Ovary (tissue), 9 donors: ENCODE measurements around the gene NOC3L. TPM values are rescaled to one million over a fixed set of nuclear protein-coding genes. Genes with fewer than 3 reads are reported as not detected.
"Not testable (repeated sequence)": the region's sequence is repeated elsewhere in the genome, so short reads cannot be mapped to it uniquely, and the experiment has no call there.

Experiments used
- DNase-seq, 5 donors: peaks; one replicate each; pipeline ENCODE4 v3.0.0-alpha.2; 2019 to 2020
- H3K27ac ChIP-seq, 2 donors: fragments of 200-600 bp; one replicate each; pipeline versions ENCODE4 v1.5.1 to v1.8.0; 2019 to 2022
- H3K27me3 ChIP-seq: fragments of 200-600 bp; one replicate; pipeline ENCODE4 v1.8.0; 2022
- H3K36me3 ChIP-seq: fragments of 200-600 bp; sonication (generic); one replicate; pipeline ENCODE4 v1.5.1; 2019
- H3K4me1 ChIP-seq: one replicate; pipeline ENCODE4 v1.8.1; 2013; ENCODE audit warnings: mild to moderate bottlenecking, moderate library complexity; ENCODE audit not compliant: insufficient read depth
- H3K4me3 ChIP-seq: fragments of 200-600 bp; sonication (generic); one replicate; pipeline ENCODE4 v1.5.1; 2017
- H3K9me3 ChIP-seq, 2 donors: fragments of 200-600 bp in 1 of 2; sonication (generic) in 1 of 2; one replicate each; pipeline versions ENCODE4 v1.5.1 to v1.8.1; 2013 to 2019; ENCODE audit warnings: mild to moderate bottlenecking in 1 of 2, moderate library complexity in 1 of 2
- CTCF ChIP-seq, 3 donors: fragments of 450-650 bp in 2 of 3; fragments of 200-600 bp in 1 of 3; IDR thresholded peaks; one replicate each; pipeline versions ENCODE4 v1.5.1 to v1.8.0; 2016 to 2022; ENCODE audit warnings: antibody characterized with exemption in 3 of 3, mild to moderate bottlenecking in 1 of 3
- EP300 ChIP-seq: sonication (generic); formaldehyde crosslinking; IDR thresholded peaks from one replicate; pipeline ENCODE4 v1.6.1; 2017; ENCODE audit warnings: antibody characterized with exemption
- POLR2A ChIP-seq: fragments of 450-650 bp; IDR thresholded peaks from one replicate; pipeline ENCODE4 v1.6.1; 2017; ENCODE audit warnings: antibody characterized with exemption, mild to moderate bottlenecking, moderate library complexity
- WGBS, 3 donors: extraction: QIAGEN DNeasy Blood & Tissue Kit in 1 of 3; methylation state at CpG; one replicate each; pipeline versions ENCODE4 v1.1.5 to v1.1.7; 2013 to 2017; 5-methylcytosine and 5-hydroxymethylcytosine counted together
- intact Hi-C, 4 donors: fragments of 100-400 bp; cut with DNase I; formaldehyde crosslinking; loops; one replicate each; pipeline versions ENCODE4 v1.11.0 to v1.15.1; 2022 to 2023
- polyA plus RNA-seq, 2 donors: library from polyadenylated mRNA; stranded (reverse); fragments of 200-250 nt in 1 of 2; fragments of 350-450 nt in 1 of 2; fragmentation: Illumina TruSeq in 1 of 2; extraction: RNeasy Lipid Tissue Mini Kit (QIAGEN cat#74804) in 1 of 2; gene quantifications; one replicate each; pipeline ENCODE4 v1.2.3, GENCODE V29; 2013 to 2014
- total RNA-seq, 7 donors: library from RNA; depleted of rRNA in 2 of 7; stranded (reverse); fragments of >200 nt in 2 of 7; fragmentation: NEBNext Ultra II Directional in 3 of 7; extraction: Animal tissue kit (Norgen Biotek cat#: 25700) in 3 of 7; gene quantifications; one replicate each; pipeline versions ENCODE4 v1.1.0 to v1.2.4, GENCODE V29; 2016 to 2023
- donor health status: DM: no; HTN: no; CAD: no; lungs with moderate emphysema.
- donor health status: DM: no; HTN: no; CAD: no.
- donor health status: Bipolar disorder and iron deficiency.
- donor health status: DM: yes; HTN: yes; CAD: no.
- donor health status: DM: no; HTN: no; CAD: no.
- donor health status: DM: yes; HTN: yes; CAD: no.

Gene NOC3L
- total and polyA plus RNA-seq, 9 donors: 4.3 to 29.2 (median 17.1) TPM

- H3K27me3 ChIP-seq: no peaks in the 10 kb centered on the region
- intact Hi-C loops: no loop called here
- H3K9me3 ChIP-seq: no peaks in the 10 kb centered on the region
- DNase-seq: peak; percentile 91 to 95 (median 92)
- WGBS, 3 donors: 0 to 1% (median 1%) methylated on average over 34 to 56 of the region's 56 CpGs
- peak within 1 kb of the TSS; percentile 42 to 90 for H3K27ac ChIP-seq
- no peak for TF ChIP-seq EP300
- peak; percentile 22 for TF ChIP-seq POLR2A
- H3K36me3 ChIP-seq: no peaks in the 10 kb centered on the region
- H3K4me3 ChIP-seq: peak within 1 kb of the TSS; percentile 71
- peaks cover 4% of the 10 kb centered on the region for H3K4me1 ChIP-seq
Measured at GRCh38 chr10:94402204-94402842, 39.6 kb upstream of the NOC3L start, which contains the start of gene TBC1D12. Gene TBC1D12 (plus strand): TSS chr10:94402541. CDS start chr10:94402614, 73 bp downstream.

DNA sequence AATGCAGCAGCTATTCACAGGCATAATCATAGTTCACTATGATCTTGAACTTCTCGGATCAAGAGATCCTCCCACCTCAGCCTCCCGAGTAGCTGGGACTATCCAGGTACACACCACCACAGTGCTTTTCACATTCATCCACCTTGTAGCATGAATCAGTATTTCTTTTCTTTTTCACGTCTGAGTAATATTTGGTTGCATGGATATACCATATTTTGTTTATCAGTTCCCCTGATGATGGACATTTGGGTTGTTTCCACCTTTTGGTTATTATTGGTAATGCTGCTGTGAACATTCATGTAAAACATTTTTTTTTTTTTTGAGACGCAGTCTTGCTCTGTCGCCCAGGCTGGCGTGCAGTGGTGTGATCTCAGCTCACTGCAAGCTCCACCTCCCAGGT lies 36.0 kb upstream of the NOC3L start:
- no peak overlapping the region for H3K4me3 ChIP-seq
- intact Hi-C loops: no loop called here
- no peak overlapping the region for H3K27ac ChIP-seq
- TF ChIP-seq POLR2A (no peak), CTCF (IDR thresholded peaks at IDR 0.05) (no peak), EP300 (no peak)
- H3K9me3 ChIP-seq: no peaks in the 10 kb centered on the region
- peaks cover 2% of the 10 kb centered on the region for H3K4me1 ChIP-seq
- H3K27me3 ChIP-seq: no peaks in the 10 kb centered on the region
- no peak for DNase-seq
- WGBS, 3 donors: 84 to 90% (median 88%) methylated on average over 6 of the region's 6 CpGs
- H3K36me3 ChIP-seq: no peaks in the 10 kb centered on the region

GRCh38 chr10:94397549-94398370 lies 35.0 kb upstream of the NOC3L start:
- 40 to 59% (median 46%) methylated on average over 12 of the region's 12 CpGs for WGBS, 3 donors
- no peak for DNase-seq
- Histone ChIP-seq H3K4me1 (peaks cover 2% of the 10 kb centered on the region), H3K27me3 (no peaks in the 10 kb centered on the region), H3K4me3 (no peak overlapping the region), H3K36me3 (no peaks in the 10 kb centered on the region), H3K9me3 (no peaks in the 10 kb centered on the region), H3K27ac (no peak overlapping the region)
- no peak for TF ChIP-seq EP300
- intact Hi-C loops: no loop called here

DNA sequence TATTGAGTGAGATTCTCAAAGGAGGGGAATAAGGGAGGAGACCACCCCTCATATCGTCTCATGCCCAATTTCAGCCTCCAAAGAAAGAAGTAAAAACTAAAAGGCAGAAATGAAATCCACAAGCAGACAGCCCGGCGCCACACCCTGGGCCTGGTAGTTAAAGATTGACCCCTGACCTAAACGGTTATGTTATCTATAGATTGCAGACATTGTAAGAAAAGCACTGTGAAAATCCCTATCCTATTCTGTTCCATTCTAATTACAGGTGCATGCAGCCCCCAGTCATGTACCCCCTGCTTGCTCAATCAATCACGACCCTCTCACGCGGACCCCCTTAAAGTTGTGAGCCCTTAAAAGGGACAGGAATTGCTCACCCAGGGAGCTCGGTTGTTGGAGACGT lies 29.4 kb upstream of the NOC3L start:
- H3K9me3 ChIP-seq, intact Hi-C loops, H3K27me3 ChIP-seq, DNase-seq, H3K27ac ChIP-seq, H3K4me1 ChIP-seq, H3K36me3 ChIP-seq, H3K4me3 ChIP-seq: not testable (repeated sequence)
- WGBS, 3 donors: 83 to 87% (median 84%) methylated on average over 9 of the region's 9 CpGs

DNA sequence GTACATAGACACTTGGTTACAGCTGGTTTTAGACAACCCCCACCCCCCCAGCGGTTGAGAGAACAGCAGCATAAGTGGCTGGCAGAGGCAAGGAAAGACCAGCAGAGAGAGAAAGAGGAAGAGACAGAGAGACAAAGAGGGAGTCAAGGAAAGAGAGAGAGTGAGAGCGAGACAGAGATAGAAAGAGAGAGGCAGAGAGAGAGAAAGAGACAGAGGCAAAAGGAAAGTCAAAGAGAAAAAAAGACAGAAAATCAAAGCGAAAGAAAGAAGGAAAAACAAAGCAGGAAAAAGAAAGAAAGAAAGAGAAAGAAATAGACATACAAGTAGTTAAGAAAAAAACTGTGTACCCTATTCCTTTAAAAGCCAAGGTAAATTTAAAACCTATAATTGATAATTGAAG lies 23.0 kb upstream of the NOC3L start:
- DNase-seq, H3K36me3 ChIP-seq, H3K9me3 ChIP-seq, intact Hi-C loops, H3K27ac ChIP-seq, H3K4me1 ChIP-seq, H3K27me3 ChIP-seq, H3K4me3 ChIP-seq: not testable (repeated sequence)
- WGBS, 3 donors: 87 to 94% (median 91%) methylated on average over 3 of the region's 3 CpGs

DNA sequence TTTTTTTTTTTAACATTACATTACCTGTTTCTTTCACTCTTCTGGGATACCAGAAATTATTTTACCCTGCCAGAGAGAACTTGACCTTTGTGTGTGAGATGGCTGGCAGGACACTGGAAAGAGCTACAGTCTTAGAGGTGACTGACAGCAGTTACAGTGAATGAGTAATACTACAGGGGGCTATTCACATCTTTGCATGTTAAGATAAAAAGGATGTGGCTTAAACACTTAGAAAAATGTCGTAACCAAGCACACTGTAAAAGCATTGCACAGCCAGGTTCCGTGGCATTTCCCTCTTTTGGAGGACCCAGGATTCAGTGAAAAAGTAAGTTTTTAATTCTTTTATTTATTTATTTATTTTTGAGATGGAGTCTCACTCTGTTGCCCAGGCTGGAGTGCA lies 20.8 kb upstream of the NOC3L start:
- Histone ChIP-seq H3K4me1 (no peaks in the 10 kb centered on the region), H3K27ac (no peak overlapping the region), H3K4me3 (no peak overlapping the region), H3K27me3 (no peaks in the 10 kb centered on the region), H3K36me3 (no peaks in the 10 kb centered on the region), H3K9me3 (no peaks in the 10 kb centered on the region)
- DNase-seq: no peak
- no peak for TF ChIP-seq CTCF (IDR thresholded peaks at IDR 0.05)
- intact Hi-C loops: no loop called here
- WGBS, 3 donors: 94 to 98% (median 94%) methylated on average over 2 of the region's 2 CpGs
